OCI-LY7 (cell line): ENCODE measurements around the gene GREM1. TPM values are rescaled to one million over a fixed set of nuclear protein-coding genes. Genes with fewer than 3 reads are reported as not detected.

Experiments
- BruUV-seq: library from RNA; stranded (reverse); fragments of 400-500 nt; replicated peaks from 2 replicates; lab custom pipeline; 2021; lab: Mats Ljungman, UMichigan
- CTCF ChIA-PET: fragments of 300-600 bp; sonication (Branson Sonifier 250); formaldehyde crosslinking; loops from one replicate; lab custom pipeline; 2022; ENCODE audit warnings: antibody characterized with exemption; ENCODE audit not compliant: unreplicated experiment; lab: Charles Lee
- POLR2A ChIA-PET: fragments of 300-600 bp; sonication (Branson Sonifier 250); formaldehyde crosslinking; loops from one replicate; lab custom pipeline; 2022; ENCODE audit warnings: antibody characterized with exemption; lab: Charles Lee
- DNase-seq: peaks from one replicate; pipeline ENCODE4 v3.0.0-alpha.2; 2015; ENCODE audit warnings: low spot score
- H2AFZ ChIP-seq: fragments of 200-600 bp; sonication (generic), shearing (Covaris generic); 2 replicates; pipeline ENCODE4 v1.6.1; 2014; ENCODE audit warnings: mild to moderate bottlenecking, antibody characterized with exemption, low read length, moderate library complexity
- H3K27ac ChIP-seq: fragments of 200-600 bp; sonication (generic); 2 replicates; pipeline ENCODE4 v1.5.1; 2014; ENCODE audit warnings: mixed run types, low read depth, mild to moderate bottlenecking, moderate library complexity, low read length, inconsistent platforms; ENCODE audit not compliant: poor library complexity, severe bottlenecking
- H3K36me3 ChIP-seq: fragments of 200-600 bp; sonication (generic); 2 replicates; pipeline ENCODE4 v1.6.1; 2014; ENCODE audit warnings: mild to moderate bottlenecking, antibody characterized with exemption, low read length, moderate library complexity, mixed read lengths; ENCODE audit not compliant: insufficient read depth
- H3K4me1 ChIP-seq: fragments of 200-600 bp; sonication (generic); 2 replicates; pipeline ENCODE4 v1.5.1; 2014; ENCODE audit warnings: mild to moderate bottlenecking, low read length; ENCODE audit not compliant: insufficient read depth, poor library complexity, severe bottlenecking
- H3K4me2 ChIP-seq: fragments of 200-600 bp; sonication (generic); 2 replicates; pipeline ENCODE4 v1.6.1; 2014; ENCODE audit warnings: mild to moderate bottlenecking, low read length
- H3K4me3 ChIP-seq: fragments of 200-600 bp; sonication (generic); 2 replicates; pipeline ENCODE4 v1.5.1; 2014; ENCODE audit warnings: mild to moderate bottlenecking, low read depth, low read length; ENCODE audit not compliant: poor library complexity, severe bottlenecking
- H3K79me2 ChIP-seq: fragments of 200-600 bp; sonication (generic); 2 replicates; pipeline ENCODE4 v1.6.1; 2016; ENCODE audit warnings: low read depth, mild to moderate bottlenecking, low read length, moderate library complexity, mixed read lengths; ENCODE audit not compliant: insufficient read depth
- H3K9me2 ChIP-seq: fragments of 200-600 bp; sonication (generic); 2 replicates; pipeline ENCODE4 v1.6.1; 2016; ENCODE audit warnings: mild to moderate bottlenecking, low read length, mixed read lengths; ENCODE audit not compliant: insufficient read depth
- H3K9me3 ChIP-seq: fragments of 200-600 bp; sonication (generic); 2 replicates; pipeline ENCODE4 v1.6.1; 2014; ENCODE audit warnings: mild to moderate bottlenecking, mixed run types, low read length, mixed read lengths
- H4K20me1 ChIP-seq: fragments of 200-600 bp; sonication (generic); 2 replicates; pipeline ENCODE4 v1.6.1; 2014; ENCODE audit warnings: mild to moderate bottlenecking, antibody characterized with exemption, low read length, moderate library complexity, mixed read lengths; ENCODE audit not compliant: insufficient read depth
- CTCF ChIP-seq: fragments of 200-600 bp; sonication (generic); conservative IDR thresholded peaks from 2 replicates; pipeline ENCODE4 v1.5.1; 2014; ENCODE audit warnings: mild to moderate bottlenecking, antibody characterized with exemption, low read length, moderate library complexity, mixed read lengths
- EZH2phosphoT487 ChIP-seq: fragments of 200-600 bp; sonication (generic); IDR thresholded peaks from 2 replicates; pipeline ENCODE4 v1.6.1; 2018; ENCODE audit warnings: low read depth, borderline replicate concordance, mild to moderate bottlenecking, mixed run types, antibody characterized with exemption, low read length, moderate library complexity, mixed read lengths
- intact Hi-C: fragments of 100-400 bp; cut with micrococcal nuclease; formaldehyde crosslinking; loops from one replicate; pipeline ENCODE4 v1.10.0; 2022; ENCODE audit not compliant: unreplicated experiment
- total RNA-seq, 2 experiments: library from RNA; depleted of rRNA in 1 of 2; stranded (reverse); fragments of >200 nt in 1 of 2; shearing (Covaris generic) in 1 of 2; gene quantifications; 2 replicates each; pipeline ENCODE4 v1.2.3, GENCODE V29; 2014 to 2022

The GREM1 gene
- total RNA-seq, 2 experiments from 2014 or later, result not detected

- H3K9me3 ChIP-seq, result no peaks in the 10 kb centered on the region
- intact Hi-C loops, result no loop called here
- no peak overlapping the region for H3K4me2 ChIP-seq
- H3K4me3 ChIP-seq, result no peak overlapping the region
- H2AFZ ChIP-seq, result no peak overlapping the region
- no peaks in the 10 kb centered on the region for H3K9me2 ChIP-seq
- H3K36me3 ChIP-seq, result no peaks in the 10 kb centered on the region
- ChIA-PET POLR2A (no interaction called here), CTCF (no interaction called here)
- BruUV-seq, result no TSS peak
- H3K4me1 ChIP-seq, result no peaks in the 10 kb centered on the region
- no peaks in the 10 kb centered on the region for H3K79me2 ChIP-seq
- DNase-seq, result no peak
- H4K20me1 ChIP-seq, result no peaks in the 10 kb centered on the region
- H3K27ac ChIP-seq, result no peak overlapping the region
- TF ChIP-seq CTCF, result no peak
- no peak for TF ChIP-seq EZH2phosphoT487
Observed at GRCh38 chr15:32676169-32676568, 41.6 kb upstream of the GREM1 start.

- CTCF ChIA-PET, result no interaction called here
- intact Hi-C loops, result no loop called here
Observed at GRCh38 chr15:32677238-32677750, 40.5 kb upstream of the GREM1 start.

More at GRCh38 chr15:32677238-32677750, 40.5 kb upstream of the GREM1 start:
- no peak for DNase-seq
- Histone ChIP-seq H3K4me1 (no peaks in the 10 kb centered on the region), H3K36me3 (no peaks in the 10 kb centered on the region), H3K9me3 (no peaks in the 10 kb centered on the region), H3K4me3 (no peak overlapping the region), H3K27ac (no peak overlapping the region), H4K20me1 (no peaks in the 10 kb centered on the region), H3K79me2 (no peaks in the 10 kb centered on the region), H3K4me2 (no peak overlapping the region), H3K9me2 (no peaks in the 10 kb centered on the region), H2AFZ (no peak overlapping the region)
- no peak for TF ChIP-seq CTCF
- no peak for TF ChIP-seq EZH2phosphoT487
- POLR2A ChIA-PET, result no interaction called here
- no TSS peak for BruUV-seq
